K562 (cell line): ENCODE measurements around the gene PIEZO2.

Source experiments
- BRF1 ChIP-seq: IDR thresholded peaks from 3 replicates; pipeline ENCODE4 v1.6.1; 2011; ENCODE audit warnings: borderline replicate concordance, mild to moderate bottlenecking; ENCODE audit not compliant: insufficient read length; ENCODE audit errors: extremely low read depth
- CEBPB ChIP-seq: fragments of 450-650 bp; IDR thresholded peaks from 2 replicates; pipeline ENCODE4 v1.6.1; 2016; ENCODE audit warnings: missing genetic modification characterization, missing compliant biosample characterization
- CHD2 ChIP-seq: IDR thresholded peaks from 2 replicates; pipeline ENCODE4 v1.6.1; 2011; ENCODE audit warnings: low read depth, low read length
- ESRRA ChIP-seq: fragments of 450-650 bp; IDR thresholded peaks from 2 replicates; pipeline ENCODE4 v1.6.1; 2014; ENCODE audit warnings: low read depth, mild to moderate bottlenecking, moderate library complexity, borderline replicate concordance
- GABPA ChIP-seq: fragments of 200-800 bp; sonication (Bioruptor generic); conservative IDR thresholded peaks from 2 replicates; pipeline ENCODE4 v1.6.1; 2016; ENCODE audit warnings: low read depth, missing genetic modification characterization, missing compliant biosample characterization
- KLF1 ChIP-seq: fragments of 450-650 bp; IDR thresholded peaks from 2 replicates; pipeline ENCODE4 v1.6.1; 2016; ENCODE audit warnings: missing genetic modification characterization, missing compliant biosample characterization
- MAZ ChIP-seq, 2 experiments: fragments of 450-650 bp in 1 of 2; sonication (generic) in 1 of 2; formaldehyde crosslinking; IDR thresholded peaks in 1 of 2; conservative IDR thresholded peaks in 1 of 2; 2 replicates each; pipeline versions ENCODE4 v1.4.0 to v1.5.0; 2020; ENCODE audit warnings: mild to moderate bottlenecking in 1 of 2, missing genetic modification reagents in 1 of 2
- RBM17 ChIP-seq: fragments of 200-400 bp; formaldehyde crosslinking; IDR thresholded peaks from 2 replicates; pipeline ENCODE4 v1.6.1; 2017; ENCODE audit warnings: low read depth, mild to moderate bottlenecking, low read length, borderline replicate concordance
- SMC3 ChIP-seq: conservative IDR thresholded peaks from 2 replicates; pipeline ENCODE4 v1.6.1; 2011; ENCODE audit warnings: low read depth, low read length, improper control_type of control experiment; ENCODE audit not compliant: insufficient read depth
- TF ChIP-seq, protein P1 (sequence below): sonication (generic); formaldehyde crosslinking; IDR thresholded peaks from 2 replicates; pipeline ENCODE4 v1.8.0; 2022; ENCODE audit warnings: mild to moderate bottlenecking, missing genetic modification reagents, borderline replicate concordance
- TF ChIP-seq, protein P2 (sequence below), 2 experiments: fragments of 450-650 bp in 1 of 2; IDR thresholded peaks; 2 replicates each; pipeline ENCODE4 v1.6.1; 2011 to 2017; ENCODE audit warnings: low read depth in 2 of 2, antibody characterized with exemption in 1 of 2, borderline replicate concordance in 1 of 2, low read length in 1 of 2, mild to moderate bottlenecking in 1 of 2, mixed read lengths in 1 of 2; ENCODE audit not compliant: control insufficient read depth in 1 of 2
- TF ChIP-seq, protein P3 (sequence below): sonication (generic); formaldehyde crosslinking; IDR thresholded peaks from 2 replicates; pipeline ENCODE4 v1.8.1; 2023; ENCODE audit warnings: mild to moderate bottlenecking, missing genetic modification reagents
- TF ChIP-seq, protein P4 (sequence below), 3 experiments: IDR thresholded peaks in 2 of 3; conservative IDR thresholded peaks in 1 of 3; 2 replicates each; pipeline ENCODE4 v1.5.1; 2011 to 2012; ENCODE audit warnings: low read length in 3 of 3, mild to moderate bottlenecking in 3 of 3, control low read depth in 2 of 3, improper control_type of control experiment in 1 of 3, inconsistent platforms in 1 of 3, low read depth in 1 of 3, mixed read lengths in 1 of 3, moderate library complexity in 1 of 3; ENCODE audit not compliant: insufficient read depth in 2 of 3
- TF ChIP-seq, protein P5 (sequence below), 2 experiments: fragments of 200-800 bp in 1 of 2; sonication (Bioruptor generic) in 1 of 2; sonication (generic) in 1 of 2; formaldehyde crosslinking in 1 of 2; IDR thresholded peaks in 1 of 2; conservative IDR thresholded peaks in 1 of 2; 2 replicates each; pipeline versions ENCODE4 v1.5.0 to v1.6.1; 2016 to 2020; ENCODE audit warnings: missing compliant biosample characterization in 1 of 2, missing genetic modification characterization in 1 of 2, missing genetic modification reagents in 1 of 2

DNA sequence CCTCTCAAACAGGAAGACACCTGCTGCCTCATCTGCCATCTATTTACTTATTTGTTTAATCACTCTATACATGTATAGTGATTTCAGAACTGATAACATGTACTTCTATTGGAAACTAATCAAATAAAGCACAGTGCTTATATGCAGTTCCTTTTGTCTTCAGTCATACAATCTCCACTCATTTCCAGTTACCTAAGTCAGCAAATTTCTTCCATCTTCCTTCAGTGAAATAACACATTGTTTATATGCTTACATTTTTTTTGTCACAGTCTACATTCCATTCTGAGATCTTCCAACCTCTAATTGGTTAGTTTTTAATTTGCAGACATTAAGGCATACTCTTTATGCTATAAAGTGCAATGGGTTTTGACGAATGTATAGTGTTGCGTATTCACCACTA lies 323.0 kb downstream of the PIEZO2 start:
- no peak for TF ChIP-seq ESRRA
- no peak for TF ChIP-seq SMC3
- TF ChIP-seq, protein P1, sequence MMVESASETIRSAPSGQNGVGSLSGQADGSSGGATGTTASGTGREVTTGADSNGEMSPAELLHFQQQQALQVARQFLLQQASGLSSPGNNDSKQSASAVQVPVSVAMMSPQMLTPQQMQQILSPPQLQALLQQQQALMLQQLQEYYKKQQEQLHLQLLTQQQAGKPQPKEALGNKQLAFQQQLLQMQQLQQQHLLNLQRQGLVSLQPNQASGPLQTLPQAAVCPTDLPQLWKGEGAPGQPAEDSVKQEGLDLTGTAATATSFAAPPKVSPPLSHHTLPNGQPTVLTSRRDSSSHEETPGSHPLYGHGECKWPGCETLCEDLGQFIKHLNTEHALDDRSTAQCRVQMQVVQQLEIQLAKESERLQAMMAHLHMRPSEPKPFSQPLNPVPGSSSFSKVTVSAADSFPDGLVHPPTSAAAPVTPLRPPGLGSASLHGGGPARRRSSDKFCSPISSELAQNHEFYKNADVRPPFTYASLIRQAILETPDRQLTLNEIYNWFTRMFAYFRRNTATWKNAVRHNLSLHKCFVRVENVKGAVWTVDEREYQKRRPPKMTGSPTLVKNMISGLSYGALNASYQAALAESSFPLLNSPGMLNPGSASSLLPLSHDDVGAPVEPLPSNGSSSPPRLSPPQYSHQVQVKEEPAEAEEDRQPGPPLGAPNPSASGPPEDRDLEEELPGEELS (CRISPR knock-in tag), result no peak
- no peak for TF ChIP-seq BRF1
- TF ChIP-seq KLF1, result no peak
- TF ChIP-seq RBM17, result no peak
- TF ChIP-seq, protein P2, sequence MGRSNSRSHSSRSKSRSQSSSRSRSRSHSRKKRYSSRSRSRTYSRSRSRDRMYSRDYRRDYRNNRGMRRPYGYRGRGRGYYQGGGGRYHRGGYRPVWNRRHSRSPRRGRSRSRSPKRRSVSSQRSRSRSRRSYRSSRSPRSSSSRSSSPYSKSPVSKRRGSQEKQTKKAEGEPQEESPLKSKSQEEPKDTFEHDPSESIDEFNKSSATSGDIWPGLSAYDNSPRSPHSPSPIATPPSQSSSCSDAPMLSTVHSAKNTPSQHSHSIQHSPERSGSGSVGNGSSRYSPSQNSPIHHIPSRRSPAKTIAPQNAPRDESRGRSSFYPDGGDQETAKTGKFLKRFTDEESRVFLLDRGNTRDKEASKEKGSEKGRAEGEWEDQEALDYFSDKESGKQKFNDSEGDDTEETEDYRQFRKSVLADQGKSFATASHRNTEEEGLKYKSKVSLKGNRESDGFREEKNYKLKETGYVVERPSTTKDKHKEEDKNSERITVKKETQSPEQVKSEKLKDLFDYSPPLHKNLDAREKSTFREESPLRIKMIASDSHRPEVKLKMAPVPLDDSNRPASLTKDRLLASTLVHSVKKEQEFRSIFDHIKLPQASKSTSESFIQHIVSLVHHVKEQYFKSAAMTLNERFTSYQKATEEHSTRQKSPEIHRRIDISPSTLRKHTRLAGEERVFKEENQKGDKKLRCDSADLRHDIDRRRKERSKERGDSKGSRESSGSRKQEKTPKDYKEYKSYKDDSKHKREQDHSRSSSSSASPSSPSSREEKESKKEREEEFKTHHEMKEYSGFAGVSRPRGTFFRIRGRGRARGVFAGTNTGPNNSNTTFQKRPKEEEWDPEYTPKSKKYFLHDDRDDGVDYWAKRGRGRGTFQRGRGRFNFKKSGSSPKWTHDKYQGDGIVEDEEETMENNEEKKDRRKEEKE (IDR thresholded peaks at IDR 0.05; ENCODE audit: borderline replicate concordance in 1 of 2, control insufficient read depth in 1 of 2, low read depth in 2 of 2, low read length in 1 of 2), result no peak
- no peak for TF ChIP-seq MAZ (CRISPR knock-in tag; conservative IDR thresholded peaks at IDR 0.05 in 1 of 2, IDR thresholded peaks at IDR 0.05 in 1 of 2)
- no peak for TF ChIP-seq CEBPB (tag)
- TF ChIP-seq, protein P3, sequence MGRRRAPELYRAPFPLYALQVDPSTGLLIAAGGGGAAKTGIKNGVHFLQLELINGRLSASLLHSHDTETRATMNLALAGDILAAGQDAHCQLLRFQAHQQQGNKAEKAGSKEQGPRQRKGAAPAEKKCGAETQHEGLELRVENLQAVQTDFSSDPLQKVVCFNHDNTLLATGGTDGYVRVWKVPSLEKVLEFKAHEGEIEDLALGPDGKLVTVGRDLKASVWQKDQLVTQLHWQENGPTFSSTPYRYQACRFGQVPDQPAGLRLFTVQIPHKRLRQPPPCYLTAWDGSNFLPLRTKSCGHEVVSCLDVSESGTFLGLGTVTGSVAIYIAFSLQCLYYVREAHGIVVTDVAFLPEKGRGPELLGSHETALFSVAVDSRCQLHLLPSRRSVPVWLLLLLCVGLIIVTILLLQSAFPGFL (CRISPR knock-in tag), result no peak
- TF ChIP-seq, protein P4, sequence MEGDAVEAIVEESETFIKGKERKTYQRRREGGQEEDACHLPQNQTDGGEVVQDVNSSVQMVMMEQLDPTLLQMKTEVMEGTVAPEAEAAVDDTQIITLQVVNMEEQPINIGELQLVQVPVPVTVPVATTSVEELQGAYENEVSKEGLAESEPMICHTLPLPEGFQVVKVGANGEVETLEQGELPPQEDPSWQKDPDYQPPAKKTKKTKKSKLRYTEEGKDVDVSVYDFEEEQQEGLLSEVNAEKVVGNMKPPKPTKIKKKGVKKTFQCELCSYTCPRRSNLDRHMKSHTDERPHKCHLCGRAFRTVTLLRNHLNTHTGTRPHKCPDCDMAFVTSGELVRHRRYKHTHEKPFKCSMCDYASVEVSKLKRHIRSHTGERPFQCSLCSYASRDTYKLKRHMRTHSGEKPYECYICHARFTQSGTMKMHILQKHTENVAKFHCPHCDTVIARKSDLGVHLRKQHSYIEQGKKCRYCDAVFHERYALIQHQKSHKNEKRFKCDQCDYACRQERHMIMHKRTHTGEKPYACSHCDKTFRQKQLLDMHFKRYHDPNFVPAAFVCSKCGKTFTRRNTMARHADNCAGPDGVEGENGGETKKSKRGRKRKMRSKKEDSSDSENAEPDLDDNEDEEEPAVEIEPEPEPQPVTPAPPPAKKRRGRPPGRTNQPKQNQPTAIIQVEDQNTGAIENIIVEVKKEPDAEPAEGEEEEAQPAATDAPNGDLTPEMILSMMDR (IDR thresholded peaks at IDR 0.05 in 2 of 3, conservative IDR thresholded peaks at IDR 0.05 in 1 of 3; ENCODE audit: insufficient read depth in 2 of 3, low read depth in 1 of 3, low read length in 3 of 3), result no peak
- TF ChIP-seq GABPA, result no peak
- no peak for TF ChIP-seq CHD2
- TF ChIP-seq, protein P5, sequence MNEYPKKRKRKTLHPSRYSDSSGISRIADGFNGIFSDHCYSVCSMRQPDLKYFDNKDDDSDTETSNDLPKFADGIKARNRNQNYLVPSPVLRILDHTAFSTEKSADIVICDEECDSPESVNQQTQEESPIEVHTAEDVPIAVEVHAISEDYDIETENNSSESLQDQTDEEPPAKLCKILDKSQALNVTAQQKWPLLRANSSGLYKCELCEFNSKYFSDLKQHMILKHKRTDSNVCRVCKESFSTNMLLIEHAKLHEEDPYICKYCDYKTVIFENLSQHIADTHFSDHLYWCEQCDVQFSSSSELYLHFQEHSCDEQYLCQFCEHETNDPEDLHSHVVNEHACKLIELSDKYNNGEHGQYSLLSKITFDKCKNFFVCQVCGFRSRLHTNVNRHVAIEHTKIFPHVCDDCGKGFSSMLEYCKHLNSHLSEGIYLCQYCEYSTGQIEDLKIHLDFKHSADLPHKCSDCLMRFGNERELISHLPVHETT (CRISPR knock-in tag; conservative IDR thresholded peaks at IDR 0.05 in 1 of 2, IDR thresholded peaks at IDR 0.05 in 1 of 2), result no peak
